Activated CD8-positive, alpha-beta memory T cell treated with anti-CD3 and anti-CD28 coated beads for 24 hours (primary cell): ENCODE data around the gene RAB11FIP3.

ENCODE experiments used
- DNase-seq: peaks from one replicate; pipeline ENCODE4 v3.0.0-alpha.2; 2020

Gene RAB11FIP3

DNA sequence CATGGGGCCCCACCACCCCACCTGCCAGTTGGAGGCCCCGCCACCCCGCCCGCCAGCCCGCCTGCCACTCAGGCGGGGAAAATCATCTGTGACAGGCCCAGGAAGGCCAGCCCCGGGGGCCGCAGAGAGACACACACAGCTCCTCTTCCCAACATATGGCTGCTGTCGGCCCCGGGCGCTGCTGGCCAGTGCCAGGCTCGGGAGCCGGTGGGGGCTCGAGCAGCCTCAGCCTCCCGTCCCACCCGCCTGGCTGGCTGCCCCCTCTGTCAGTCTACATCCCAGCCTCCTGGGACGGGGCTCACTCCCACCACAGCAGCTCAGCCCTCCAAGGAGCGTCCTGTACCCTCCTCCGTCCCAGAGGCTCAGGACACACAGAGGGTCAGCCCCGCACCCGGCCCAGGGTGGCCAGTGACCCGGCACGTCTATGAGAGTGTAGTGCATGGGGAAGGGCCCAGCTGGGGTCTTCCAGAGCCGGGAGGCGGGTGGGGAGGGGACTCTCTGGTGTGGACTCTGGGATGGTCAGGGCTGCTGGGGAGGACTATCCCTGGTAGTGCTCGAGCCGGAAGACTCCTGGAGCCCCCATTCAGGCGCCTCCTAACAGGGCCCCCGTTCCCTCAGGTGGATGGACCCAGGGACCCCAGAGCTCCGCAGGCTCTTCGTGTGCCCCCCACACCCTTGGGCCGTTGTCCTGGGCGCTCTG is 131.2 kb downstream of the RAB11FIP3 start:
- no peak for DNase-seq

DNA sequence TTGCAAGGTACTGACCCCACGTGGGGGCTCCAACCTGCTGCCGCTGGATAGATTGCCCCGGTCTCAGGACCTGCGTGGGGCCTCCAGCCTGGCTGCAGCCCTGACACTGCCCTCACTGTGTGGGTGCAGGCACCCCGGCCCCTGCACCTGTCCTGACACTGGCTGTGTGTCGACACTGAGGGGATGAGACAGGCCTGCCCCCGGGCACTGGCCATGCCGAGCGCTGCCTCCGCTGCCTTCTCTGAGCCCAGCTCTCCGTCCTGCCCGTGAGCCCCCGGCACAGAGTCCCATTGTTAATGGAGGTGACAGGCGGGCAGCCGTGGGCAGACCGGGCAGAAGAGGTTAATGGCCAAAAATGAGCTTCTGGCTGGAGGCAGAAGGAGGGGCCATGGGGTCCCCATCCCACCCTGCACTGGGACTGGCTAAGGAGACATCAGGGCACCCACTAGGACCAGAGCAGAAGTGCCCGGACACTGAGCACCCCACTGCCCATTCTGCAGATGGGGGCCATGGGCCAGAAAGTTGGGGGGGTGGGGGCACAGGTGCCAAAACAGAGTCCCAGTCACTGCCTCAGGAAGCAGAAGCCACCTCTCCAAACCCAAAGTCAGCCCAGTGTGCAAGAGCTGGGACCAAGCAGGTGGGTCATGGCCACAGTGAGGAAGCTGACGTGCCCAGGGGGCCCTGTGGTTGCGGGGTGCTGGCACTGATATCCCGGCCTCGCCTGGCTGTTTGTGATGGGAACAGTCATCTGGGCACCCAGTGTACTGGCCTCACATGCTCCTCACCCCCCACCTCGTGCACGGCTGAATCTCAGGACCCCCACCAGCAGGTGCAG is 132.2 kb downstream of the RAB11FIP3 start:
- no peak for DNase-seq

DNA sequence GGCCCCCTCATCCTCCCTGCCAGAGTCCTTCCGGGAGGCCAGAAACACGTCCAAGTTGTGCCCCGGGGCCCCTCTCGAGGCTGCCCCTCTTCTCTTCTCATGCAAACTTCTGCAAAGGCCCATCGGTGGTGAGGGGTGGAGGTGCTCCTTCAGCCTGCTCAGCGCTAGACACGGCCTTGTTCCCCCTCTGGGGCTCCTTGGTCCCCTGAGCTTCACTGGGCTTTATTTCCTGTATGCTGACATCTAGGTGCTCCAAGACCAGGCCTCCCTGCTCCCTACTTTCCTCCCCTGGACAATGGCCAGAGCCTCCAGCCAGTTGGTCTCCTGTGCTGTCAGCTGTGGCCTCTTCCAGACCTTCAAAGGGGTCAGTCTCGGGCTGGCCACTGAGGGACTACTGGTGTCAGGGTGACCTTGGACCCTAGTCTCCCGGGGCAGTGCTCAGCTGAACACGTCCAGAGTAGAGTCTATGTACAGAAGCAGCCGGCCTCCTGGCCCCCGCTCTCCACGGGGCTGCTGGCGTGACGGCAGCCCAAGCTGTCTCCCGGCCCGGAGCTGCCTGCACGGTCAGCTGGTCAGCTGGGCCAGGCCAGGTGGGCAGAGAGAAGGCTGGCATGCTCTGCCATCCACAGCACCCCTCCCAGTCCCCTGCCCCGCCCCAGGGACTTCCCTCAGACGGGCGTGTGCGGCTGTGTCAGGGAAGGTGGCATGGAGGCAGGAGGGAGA is 133.0 kb downstream of the RAB11FIP3 start:
- no peak for DNase-seq

DNA sequence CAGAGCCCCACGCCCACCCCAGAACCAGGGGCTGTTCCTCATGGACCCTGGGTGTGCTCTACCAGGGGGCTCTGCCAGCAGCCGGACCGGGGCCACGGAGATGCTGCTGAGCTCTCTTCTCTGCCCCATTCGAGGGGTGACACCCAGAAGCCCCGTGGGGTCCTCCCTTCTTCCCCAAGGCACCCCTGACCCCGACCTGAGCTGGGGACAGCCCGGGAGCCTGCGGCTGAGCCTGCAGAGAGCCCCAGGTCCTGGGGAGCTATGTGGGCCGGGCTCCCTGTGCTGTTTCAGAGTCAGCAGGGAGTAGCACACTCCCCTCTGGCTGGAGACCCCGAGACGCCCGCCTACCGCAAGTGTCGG is 133.6 kb downstream of the RAB11FIP3 start:
- DNase-seq, result no peak

DNA sequence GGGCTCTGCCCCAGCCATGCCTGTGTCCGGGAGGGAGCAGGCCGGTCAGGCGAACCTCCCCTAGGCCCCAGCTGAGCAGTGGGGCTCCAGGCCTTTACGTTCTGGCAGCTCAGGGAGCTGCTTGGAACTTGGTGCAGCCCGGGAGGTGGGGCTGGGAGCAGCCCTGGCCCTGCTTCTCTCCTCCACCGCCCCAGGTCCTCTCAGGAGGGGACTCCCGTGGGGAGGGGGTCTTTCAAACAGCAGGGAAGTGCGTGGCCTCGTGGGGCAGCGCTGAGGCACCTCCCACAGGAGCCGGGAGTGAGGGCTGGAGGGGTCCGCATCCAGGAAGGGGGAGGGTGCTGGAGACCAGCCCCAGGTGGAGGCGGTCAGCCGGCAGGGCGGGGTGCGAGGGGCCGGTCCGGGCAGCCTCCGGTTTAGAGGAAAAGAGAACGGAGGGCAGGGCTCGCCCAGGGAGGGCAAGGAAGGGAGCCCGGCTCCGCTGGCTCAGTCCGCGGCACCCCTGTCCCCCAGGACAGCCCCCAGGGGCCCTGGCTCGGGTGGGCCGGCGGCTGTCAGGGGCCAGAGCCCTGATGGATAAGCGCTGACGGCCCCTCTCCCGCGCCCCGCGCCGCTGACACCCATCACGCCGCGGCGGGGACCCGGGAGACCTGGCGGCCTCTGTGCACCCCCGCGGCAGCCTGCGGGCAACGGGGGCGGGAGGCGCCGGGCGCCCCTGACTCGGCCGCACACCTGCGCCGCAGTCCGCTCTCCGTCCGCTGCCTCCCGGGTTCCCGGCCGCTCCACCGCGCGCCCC is 134.2 kb downstream of the RAB11FIP3 start:
- DNase-seq, result no peak

DNA sequence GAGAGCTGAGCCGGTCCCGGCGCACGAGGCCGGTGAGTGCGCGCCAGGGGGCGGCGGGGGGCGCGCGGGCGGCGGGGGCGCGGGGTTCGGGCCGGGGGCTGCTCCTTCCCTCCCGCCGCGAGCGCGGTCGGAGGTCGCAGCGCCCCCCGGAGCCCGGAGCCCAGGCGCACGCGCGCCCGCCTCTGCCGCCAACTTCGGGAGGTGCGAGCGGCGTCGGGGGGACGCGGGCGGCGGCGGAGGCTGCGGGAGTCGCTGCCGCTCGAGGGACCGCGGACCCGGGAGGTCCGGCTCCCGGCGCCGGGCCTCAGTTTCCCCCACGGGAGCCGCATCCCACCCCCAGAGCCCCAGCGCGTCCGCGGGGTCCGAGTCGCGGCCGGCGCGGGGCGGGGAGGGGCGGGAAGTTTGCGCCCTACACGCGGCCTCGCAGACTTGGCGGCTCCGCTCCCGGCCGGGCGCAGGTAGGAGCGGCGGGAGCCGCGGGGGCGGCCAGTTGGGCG is 134.8 kb downstream of the RAB11FIP3 start, which contains the start of gene PRR35:
TSS of gene PRR35 (plus strand) at position 191 of the 497 bp plus-strand sequence. CDS start 2,901 bp downstream, outside the sequence.
- DNase-seq, result no peak

DNA sequence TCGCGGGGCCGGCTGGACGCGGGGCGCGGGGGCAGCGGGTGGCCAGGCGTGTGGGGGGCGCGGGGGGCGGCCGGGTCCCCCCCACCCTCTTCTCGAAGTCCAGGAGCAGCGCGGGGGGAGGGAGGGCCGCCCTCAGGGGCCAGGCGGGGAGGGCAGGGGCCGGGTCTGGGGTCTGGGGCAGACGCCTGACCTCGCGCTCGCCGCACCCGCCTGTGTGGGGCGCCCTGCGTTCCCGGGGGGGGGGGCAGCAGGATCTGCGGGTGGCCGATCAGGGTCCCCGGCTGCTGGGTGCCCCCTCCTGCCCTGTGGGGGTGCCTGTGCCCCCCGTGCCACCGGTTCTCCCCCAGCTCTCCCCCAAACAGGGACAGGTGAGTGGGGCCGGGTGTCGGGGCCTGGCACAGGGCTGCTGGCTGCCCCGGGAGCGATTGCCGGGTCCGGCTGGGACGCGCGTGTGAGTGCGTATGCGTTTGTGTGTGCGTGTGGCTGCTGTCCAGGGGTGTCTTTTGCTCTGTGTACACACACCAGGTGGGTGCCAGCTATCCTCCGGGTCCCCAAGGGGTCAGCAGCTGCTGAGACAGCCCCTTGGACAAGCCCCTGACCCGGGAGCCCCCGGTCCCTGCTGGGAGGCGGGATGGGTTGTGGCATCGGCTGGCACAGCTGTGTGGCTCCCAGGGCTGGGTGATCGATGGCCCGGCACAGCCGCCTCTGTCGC is 135.4 kb downstream of the RAB11FIP3 start:
- no peak for DNase-seq

DNA sequence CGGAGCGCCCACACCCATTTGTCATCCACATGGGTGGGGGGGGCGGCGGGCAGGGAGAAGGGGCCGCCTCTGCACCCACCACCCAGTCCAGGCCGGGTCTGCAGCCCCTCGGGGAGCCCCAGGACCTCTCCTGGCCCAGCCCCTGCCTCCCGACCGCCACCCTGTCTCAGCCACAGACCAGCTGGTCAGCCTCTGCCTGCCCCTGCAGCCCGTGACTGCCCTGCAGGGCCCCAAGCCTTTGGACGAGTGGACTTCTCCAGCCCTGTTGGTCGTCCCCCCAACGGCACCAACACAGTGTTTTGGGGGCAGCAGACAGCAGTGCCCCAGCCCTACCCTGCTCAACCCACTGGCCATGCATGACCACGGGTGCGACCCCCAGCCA is 136.0 kb downstream of the RAB11FIP3 start:
- no peak for DNase-seq

DNA sequence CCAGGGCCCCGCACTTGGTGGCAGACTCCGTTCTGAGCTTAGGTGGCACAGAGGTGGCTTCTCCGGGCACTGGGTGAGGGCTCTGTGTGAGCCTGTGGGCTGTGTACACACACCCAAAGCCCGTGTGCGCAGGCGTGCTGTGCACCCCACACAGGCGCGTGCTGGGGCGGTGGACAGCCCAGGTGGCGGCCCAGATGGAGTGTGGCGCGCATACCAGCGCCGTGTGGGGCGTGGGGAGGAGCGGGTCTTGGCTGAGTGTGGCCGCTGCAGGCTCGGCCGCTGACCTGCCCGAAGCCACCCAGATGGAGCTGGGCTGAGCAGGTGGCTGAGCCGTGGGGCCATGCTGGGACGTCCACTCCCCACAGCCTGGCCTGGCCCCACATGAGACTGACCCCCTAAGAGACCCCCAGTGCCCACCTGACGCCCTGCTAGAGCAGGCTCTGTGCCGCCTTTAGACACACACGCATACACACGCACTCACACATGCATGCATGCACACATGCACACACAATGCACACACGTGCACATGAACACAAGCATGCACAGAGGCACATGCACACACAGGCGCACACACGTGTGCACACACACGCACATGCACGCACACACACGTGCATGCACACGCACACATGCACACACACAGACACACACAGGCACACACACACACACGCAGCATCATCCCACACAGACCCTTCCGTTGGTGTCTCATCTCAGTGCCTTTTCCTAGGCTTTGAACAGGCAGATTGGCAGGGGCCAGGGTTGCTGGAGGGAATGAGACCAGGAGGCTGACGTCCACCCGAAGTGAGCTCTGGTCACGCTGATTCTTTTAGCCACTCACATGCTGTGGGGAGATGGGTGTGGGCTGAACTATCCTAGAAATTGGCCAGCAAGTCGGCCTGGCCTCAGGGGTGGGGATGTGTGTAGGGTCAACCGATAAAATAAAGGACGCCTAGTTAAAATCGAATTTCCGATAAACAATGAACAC is 136.8 kb downstream of the RAB11FIP3 start:
- no peak for DNase-seq

DNA sequence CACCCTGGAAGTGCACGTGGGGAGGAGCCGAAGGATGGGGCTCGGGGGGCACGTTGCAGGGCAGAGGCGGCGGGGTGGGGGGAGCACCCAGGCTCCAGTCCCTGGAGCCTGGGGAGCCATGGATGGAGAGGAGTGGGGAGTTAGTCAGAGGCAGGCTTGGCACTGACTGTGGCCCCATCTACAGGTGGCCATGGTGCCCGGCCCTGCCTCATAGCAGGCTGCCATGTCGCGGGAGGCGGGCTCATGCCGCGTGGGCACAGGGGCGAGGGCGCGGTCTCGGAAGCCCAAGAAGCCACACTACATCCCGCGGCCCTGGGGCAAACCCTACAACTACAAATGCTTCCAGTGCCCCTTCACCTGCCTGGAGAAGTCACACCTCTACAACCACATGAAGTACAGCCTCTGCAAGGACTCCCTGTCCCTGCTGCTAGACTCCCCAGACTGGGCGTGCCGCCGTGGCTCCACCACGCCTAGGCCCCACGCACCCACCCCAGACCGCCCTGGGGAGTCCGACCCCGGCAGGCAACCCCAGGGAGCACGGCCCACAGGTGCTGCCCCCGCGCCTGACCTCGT is 137.7 kb downstream of the RAB11FIP3 start:
- DNase-seq, result no peak

DNA sequence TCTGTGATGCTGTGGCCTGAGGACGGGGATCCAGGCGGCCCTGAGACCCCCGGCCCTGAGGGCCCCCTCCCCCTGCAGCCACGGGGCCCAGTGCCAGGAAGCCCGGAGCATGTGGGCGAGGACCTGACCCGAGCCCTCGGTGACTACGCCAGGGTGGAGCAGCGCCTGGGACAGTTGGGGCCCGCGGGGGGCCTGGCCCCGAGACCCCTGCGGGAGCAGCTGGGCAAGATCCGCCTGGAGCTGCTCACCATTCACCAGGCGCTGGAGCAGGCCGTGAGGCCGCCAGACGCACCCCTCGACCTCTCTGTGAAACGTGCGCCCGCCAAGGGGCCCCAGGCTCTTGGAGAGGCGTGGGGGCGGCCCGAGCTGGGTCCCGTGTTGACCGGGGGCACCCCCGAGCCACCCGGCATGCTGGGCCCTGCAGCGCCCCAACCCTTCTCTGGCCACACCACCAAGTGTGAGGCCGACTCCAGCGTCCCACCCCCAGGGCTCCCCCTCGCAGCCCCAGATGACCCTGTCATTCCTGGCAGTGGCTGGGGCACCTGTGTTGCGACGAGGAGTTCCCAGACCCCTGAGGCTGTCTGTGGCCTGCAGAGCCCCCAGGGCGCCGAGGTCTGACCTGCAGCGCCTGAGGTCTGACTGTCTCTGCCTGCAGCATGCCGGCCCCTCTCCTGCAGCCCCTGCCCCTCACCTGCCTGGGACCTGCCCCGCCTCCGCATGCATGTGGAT is 139.4 kb downstream of the RAB11FIP3 start:
- DNase-seq, result no peak

DNA sequence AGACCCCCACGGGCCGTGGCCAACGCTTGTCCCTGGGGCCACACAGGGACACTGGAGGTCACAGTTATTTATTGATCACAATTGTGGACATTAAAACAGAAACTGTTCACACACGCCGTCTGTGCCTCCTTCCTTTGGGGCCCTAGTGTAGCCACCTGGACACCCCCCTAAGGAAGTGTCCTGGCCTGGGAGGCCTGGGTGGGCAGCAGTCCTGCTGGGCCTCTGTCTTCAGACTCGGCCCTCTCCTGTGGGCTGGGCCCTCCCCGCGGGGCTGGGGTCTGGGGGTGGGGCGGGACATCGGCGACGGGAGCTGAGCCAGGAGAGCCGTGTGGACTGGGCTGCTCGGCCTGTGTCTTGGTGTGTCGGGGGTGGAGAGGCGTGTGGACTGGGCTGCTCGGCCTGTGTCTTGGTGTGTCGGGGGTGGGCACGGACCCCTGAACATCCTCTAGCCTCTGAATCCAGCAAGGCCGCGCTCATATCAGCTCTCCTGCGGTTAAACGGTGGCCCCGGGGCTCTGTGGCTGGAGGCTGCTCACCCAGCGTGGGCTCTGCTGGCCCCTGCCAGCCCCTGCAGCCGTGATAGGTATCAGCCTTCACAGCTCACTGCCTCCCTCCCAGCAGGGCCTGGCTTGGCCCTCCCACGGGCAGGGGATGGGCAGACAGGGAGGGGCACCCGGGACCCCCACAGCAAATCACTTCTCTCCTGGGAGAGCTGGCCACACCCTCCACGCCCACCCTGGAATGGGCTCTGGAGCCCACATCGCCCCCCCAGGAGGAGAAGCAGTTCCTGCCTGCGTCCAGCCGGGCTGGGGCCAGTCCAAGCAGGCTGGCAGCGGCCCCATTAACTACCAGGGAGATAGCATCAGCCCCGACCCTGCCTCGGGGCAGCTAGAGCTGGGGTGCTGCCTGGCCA is 140.2 kb downstream of the RAB11FIP3 start:
- DNase-seq, result no peak

DNA sequence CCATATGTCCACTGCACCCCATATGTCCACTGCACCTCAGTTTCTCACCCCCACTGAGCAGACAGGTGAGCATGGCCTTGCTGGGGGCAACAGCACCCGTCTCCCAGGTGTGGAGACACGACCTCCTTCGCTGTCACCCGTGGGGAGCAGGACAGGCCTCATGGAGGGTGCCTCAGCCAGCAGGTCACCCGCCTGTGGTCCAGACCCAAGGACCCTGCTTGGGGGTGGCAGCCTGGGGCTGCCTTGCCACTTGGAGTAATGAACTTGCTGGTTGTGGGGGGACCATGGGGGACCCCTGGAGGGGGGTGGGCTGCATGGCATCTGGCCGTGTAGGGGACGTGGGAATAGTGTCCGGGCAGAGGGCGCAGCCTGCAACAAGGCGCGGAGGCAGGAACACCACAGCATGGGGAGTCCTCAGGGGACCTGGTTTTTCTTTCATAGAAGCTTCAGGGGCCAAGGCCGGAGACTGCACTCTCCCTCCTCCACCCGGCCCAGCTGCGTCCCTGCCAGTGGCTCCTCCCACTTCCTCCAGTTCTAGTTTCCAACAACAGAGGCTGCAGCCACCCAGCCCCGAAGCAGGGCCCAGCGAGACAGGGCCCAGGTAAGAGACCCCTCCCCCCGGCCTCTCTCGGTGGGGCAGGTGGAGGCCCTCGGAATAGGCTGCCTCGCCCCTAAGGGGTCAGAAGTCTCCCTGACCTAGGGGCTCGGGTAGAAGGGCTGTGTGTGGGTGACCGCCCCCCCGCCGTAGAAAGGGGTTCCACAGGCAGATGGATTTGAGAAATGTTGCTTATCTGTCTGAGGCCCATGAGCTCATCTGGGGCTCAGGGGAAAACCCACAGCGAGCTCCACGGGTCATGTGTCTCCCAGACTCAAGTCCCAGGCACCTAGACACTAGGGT is 141.3 kb downstream of the RAB11FIP3 start, which contains the start of gene NHLRC4:
TSS of gene NHLRC4 (plus strand) at position 531 of the 898 bp plus-strand sequence. CDS start 1,043 bp downstream, outside the sequence.
- DNase-seq, result peak; percentile 72

DNA sequence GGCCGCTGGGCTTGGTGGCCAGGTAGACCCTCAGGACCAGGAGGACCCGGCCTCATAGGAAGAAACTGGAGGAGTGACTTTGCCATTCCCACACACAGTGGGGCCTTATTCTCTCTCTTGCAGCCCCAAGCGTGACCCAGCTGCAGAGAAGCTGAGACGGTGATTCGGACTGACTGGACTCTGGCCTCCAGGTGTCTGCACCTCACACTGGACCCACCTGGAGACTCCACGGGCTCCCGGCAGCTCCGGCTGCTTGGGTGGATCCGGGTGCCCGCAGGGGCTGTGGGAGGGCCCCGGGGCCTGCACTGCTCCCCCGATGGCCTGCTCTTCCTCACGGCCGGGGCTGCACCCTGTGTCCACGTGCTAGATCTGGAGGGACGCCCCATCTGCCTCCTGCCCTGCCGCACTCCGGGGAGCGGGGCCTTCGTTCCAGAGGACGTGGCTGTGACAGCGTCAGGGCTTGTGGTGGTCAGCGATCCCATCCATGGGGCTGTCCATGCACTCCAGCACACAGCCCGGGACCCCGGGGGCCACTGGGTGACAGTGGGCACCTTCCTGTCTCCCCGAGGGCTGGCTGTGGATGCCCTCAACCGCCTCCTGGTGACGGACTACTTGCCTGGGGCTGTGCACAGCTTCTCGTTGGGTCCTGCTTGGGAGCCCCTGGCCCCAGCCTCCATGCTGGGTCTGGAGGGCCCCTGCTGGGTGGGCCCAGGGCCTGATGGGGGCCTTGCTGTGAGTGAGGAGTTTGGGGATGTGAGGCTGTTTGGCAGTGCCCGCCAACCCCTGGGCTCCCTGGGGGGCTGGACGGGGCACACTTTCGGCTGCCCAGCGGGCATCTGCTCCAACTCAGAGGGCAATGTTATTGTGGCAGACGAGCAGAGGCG is 142.2 kb downstream of the RAB11FIP3 start:
- no peak for DNase-seq

DNA sequence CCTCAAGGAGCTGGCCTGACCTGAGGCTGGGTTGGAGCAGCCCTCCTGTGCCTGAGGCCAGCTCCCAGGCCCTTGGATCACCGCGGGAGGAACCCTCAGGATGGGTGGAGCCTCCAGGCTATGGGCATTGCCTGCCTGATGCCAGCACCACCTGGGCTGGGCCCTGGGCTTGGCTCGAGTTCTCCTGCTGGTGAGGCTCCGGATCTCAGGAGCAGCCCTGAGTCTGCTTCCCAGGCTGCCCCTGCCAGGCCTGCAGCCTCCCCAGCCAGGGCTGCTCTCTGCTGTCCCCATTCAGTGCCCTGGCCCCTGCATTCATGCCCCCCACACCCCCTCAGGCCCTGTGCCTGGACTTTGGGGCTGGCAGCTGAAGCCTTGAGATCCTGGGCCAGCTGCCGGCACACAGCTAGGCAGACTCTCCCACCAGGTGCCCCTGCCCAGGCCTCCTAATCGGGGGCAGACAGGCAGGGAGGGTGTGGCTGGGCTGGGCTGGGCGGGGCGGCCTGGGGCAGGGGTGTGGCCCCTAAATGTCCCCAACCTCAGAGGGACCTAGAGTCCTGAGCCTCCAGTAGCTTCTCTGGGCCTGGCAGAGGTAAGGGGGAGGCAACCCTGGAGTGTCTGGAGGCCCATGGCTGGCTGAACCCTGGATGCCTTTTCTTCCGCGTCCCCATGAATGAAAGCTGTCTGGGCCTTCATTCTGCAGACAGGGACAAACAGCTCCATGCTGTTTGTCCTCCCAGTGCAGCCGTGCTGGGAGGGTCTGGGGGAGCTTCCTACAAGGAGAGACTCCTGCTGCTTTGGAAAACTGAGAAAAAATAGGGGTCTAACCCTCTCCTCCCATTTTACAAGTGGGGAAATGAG is 143.2 kb downstream of the RAB11FIP3 start:
- DNase-seq, result no peak
